ENCODE measurements around the gene ELAVL2. TPM values are rescaled to one million over a fixed set of nuclear protein-coding genes. Genes with fewer than 3 reads are reported as not detected.

The ELAVL2 gene
- total RNA-seq, 1 experiment from 2014 or later = 0.18 TPM

DNA sequence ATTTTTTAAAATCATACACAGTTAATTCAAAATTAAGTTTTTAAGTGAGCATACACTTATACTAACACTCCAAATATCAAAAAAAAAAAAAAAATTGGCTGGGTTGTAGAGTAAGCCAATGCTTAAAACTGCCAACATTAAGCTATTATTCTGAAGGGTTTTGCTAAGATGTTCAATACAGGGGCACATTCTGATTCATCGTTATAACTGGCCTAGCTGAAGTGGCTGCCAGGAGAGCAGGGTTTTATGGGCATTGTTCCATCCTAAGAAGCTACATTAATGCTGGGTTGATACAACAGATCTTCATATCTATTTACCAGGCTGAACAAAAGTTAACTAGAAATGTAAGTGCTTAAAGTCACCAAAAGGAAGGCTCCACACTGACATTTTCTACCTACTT, 13.4 kb downstream of the ELAVL2 start:
- intact Hi-C loops (cut with micrococcal nuclease; ENCODE audit: unreplicated experiment) = no loop called here
- no peak for DNase-seq
- Mint-ChIP-seq H3K4me3 (ENCODE audit: unreplicated experiment) (no peak overlapping the region), H3K4me1 (ENCODE audit: low read depth, unreplicated experiment) (no peaks in the 10 kb centered on the region), H3K27ac (ENCODE audit: unreplicated experiment) (no peak overlapping the region), H3K27me3 (ENCODE audit: insufficient read depth, unreplicated experiment) (no peaks in the 10 kb centered on the region), H3K9me3 (ENCODE audit: unreplicated experiment) (no peaks in the 10 kb centered on the region), H3K36me3 (ENCODE audit: insufficient read depth, unreplicated experiment) (no peaks in the 10 kb centered on the region)
- H3K27me3 ChIP-seq (replicated peaks; ENCODE audit: control insufficient read depth, insufficient read depth, low read length) = no peaks in the 10 kb centered on the region
- no peaks in the 10 kb centered on the region for H3K9me3 ChIP-seq
- POLR2A ChIA-PET = no interaction called here
- TF ChIP-seq, protein P1, sequence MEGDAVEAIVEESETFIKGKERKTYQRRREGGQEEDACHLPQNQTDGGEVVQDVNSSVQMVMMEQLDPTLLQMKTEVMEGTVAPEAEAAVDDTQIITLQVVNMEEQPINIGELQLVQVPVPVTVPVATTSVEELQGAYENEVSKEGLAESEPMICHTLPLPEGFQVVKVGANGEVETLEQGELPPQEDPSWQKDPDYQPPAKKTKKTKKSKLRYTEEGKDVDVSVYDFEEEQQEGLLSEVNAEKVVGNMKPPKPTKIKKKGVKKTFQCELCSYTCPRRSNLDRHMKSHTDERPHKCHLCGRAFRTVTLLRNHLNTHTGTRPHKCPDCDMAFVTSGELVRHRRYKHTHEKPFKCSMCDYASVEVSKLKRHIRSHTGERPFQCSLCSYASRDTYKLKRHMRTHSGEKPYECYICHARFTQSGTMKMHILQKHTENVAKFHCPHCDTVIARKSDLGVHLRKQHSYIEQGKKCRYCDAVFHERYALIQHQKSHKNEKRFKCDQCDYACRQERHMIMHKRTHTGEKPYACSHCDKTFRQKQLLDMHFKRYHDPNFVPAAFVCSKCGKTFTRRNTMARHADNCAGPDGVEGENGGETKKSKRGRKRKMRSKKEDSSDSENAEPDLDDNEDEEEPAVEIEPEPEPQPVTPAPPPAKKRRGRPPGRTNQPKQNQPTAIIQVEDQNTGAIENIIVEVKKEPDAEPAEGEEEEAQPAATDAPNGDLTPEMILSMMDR (IDR thresholded peaks at IDR 0.05; ENCODE audit: insufficient read depth in 1 of 2, low read depth in 1 of 2, low read length in 1 of 2, severe bottlenecking in 1 of 2, unreplicated experiment in 1 of 2) = no peak
- BruUV-seq (replicated peaks) = no TSS peak
- H3K4me3 ChIP-seq (ENCODE audit: low read depth, low read length) = no peak overlapping the region
- H3K4me1 ChIP-seq = no peaks in the 10 kb centered on the region
- CTCF ChIA-PET = no interaction called here
- no peaks in the 10 kb centered on the region for H3K36me3 ChIP-seq (ENCODE audit: control insufficient read depth, insufficient read depth, low read length)

DNA sequence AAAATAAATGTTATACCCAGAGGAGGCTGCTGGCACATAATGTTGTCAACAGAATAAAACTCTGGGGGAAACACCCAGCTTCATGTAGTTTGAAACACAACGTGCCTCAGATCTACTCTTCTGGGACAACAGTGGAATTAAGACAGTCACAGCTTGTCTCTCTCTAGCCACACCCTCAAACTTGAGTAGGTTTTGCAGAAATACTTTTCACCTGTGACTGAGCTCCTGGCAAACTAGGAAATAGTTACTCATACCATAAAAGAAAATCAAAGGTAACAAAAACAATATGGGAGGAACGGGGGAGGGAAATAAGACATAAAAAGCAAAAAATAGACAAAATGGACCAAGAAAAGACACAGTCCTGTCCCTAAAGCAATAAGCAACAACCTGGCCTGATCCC, 14.4 kb downstream of the ELAVL2 start:
- BruUV-seq (replicated peaks) = no TSS peak
- H3K9me3 Mint-ChIP-seq (ENCODE audit: unreplicated experiment) = no peaks in the 10 kb centered on the region
- no peak overlapping the region for H3K27ac Mint-ChIP-seq (ENCODE audit: unreplicated experiment)
- Histone ChIP-seq H3K4me3 (ENCODE audit: low read depth, low read length) (no peak overlapping the region), H3K27me3 (replicated peaks; ENCODE audit: control insufficient read depth, insufficient read depth, low read length) (no peaks in the 10 kb centered on the region), H3K9me3 (no peaks in the 10 kb centered on the region), H3K4me1 (no peaks in the 10 kb centered on the region), H3K36me3 (ENCODE audit: control insufficient read depth, insufficient read depth, low read length) (no peaks in the 10 kb centered on the region)
- no peaks in the 10 kb centered on the region for H3K27me3 Mint-ChIP-seq (ENCODE audit: insufficient read depth, unreplicated experiment)
- DNase-seq = no peak
- TF ChIP-seq, protein P1 (IDR thresholded peaks at IDR 0.05; ENCODE audit: insufficient read depth in 1 of 2, low read depth in 1 of 2, low read length in 1 of 2, severe bottlenecking in 1 of 2, unreplicated experiment in 1 of 2) = no peak
- ChIA-PET POLR2A (no interaction called here), CTCF (no interaction called here)
- H3K36me3 Mint-ChIP-seq (ENCODE audit: insufficient read depth, unreplicated experiment) = no peaks in the 10 kb centered on the region
- intact Hi-C loops (cut with micrococcal nuclease; ENCODE audit: unreplicated experiment) = no loop called here
- no peaks in the 10 kb centered on the region for H3K4me1 Mint-ChIP-seq (ENCODE audit: low read depth, unreplicated experiment)
- H3K4me3 Mint-ChIP-seq (ENCODE audit: unreplicated experiment) = no peak overlapping the region

DNA sequence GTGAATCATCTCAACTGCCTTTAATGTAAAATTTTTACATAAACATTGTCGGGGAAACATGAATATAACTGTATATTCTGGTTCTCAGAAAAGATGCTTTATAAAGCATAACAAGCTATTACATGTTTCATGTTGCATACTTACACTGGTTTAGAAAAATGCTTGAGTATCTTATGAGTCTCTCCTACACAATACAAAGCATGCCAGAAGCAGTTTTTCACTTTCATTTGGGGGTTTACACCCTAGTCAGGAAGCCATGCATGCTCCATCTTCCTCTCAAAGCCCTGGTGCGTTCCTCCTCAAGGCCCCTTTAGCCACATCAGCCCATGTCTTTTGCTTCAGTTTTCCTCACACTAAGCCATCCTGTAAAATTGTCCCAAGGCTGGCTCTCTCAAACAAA, 22.8 kb downstream of the ELAVL2 start:
- H3K27me3 Mint-ChIP-seq (ENCODE audit: insufficient read depth, unreplicated experiment) = no peaks in the 10 kb centered on the region
- DNase-seq = no peak
- no peaks in the 10 kb centered on the region for H3K4me1 ChIP-seq
- no TSS peak for BruUV-seq (replicated peaks)
- no peaks in the 10 kb centered on the region for H3K27me3 ChIP-seq (replicated peaks; ENCODE audit: control insufficient read depth, insufficient read depth, low read length)
- no peaks in the 10 kb centered on the region for H3K9me3 ChIP-seq
- TF ChIP-seq, protein P1 (IDR thresholded peaks at IDR 0.05; ENCODE audit: insufficient read depth in 1 of 2, low read depth in 1 of 2, low read length in 1 of 2, severe bottlenecking in 1 of 2, unreplicated experiment in 1 of 2) = no peak
- no peak overlapping the region for H3K4me3 Mint-ChIP-seq (ENCODE audit: unreplicated experiment)
- no peaks in the 10 kb centered on the region for H3K36me3 Mint-ChIP-seq (ENCODE audit: insufficient read depth, unreplicated experiment)
- POLR2A ChIA-PET = no interaction called here
- intact Hi-C loops (cut with micrococcal nuclease; ENCODE audit: unreplicated experiment) = no loop called here
- no peak overlapping the region for H3K27ac Mint-ChIP-seq (ENCODE audit: unreplicated experiment)
- no peaks in the 10 kb centered on the region for H3K4me1 Mint-ChIP-seq (ENCODE audit: low read depth, unreplicated experiment)
- no peaks in the 10 kb centered on the region for H3K9me3 Mint-ChIP-seq (ENCODE audit: unreplicated experiment)
- H3K4me3 ChIP-seq (ENCODE audit: low read depth, low read length) = no peak overlapping the region
- no peaks in the 10 kb centered on the region for H3K36me3 ChIP-seq (ENCODE audit: control insufficient read depth, insufficient read depth, low read length)
- CTCF ChIA-PET = no interaction called here

Data from Caco-2 (cell line).